SW 1271 (cell line): ENCODE measurements around the gene CTTN.

Experiments
- DNase-seq, 2 experiments: peaks; one replicate each; lab custom pipeline; 2025; lab: John Stamatoyannopoulos, UW

The CTTN gene

GRCh38 chr11:70409437-70409836, 11.1 kb downstream of the CTTN start:
- no peak for DNase-seq

GRCh38 chr11:70409871-70410270, 11.5 kb downstream of the CTTN start:
- DNase-seq, result no peak

GRCh38 chr11:70410276-70411205, 12.2 kb downstream of the CTTN start:
- DNase-seq, result no peak

- no peak for DNase-seq
Observed at GRCh38 chr11:70411713-70412452, 13.6 kb downstream of the CTTN start.

GRCh38 chr11:70413151-70413550, 14.8 kb downstream of the CTTN start:
- no peak for DNase-seq

- no peak for DNase-seq
Observed at GRCh38 chr11:70414341-70415100, 16.2 kb downstream of the CTTN start.

GRCh38 chr11:70415191-70415590, 16.9 kb downstream of the CTTN start:
- no peak for DNase-seq

GRCh38 chr11:70415642-70416395, 17.5 kb downstream of the CTTN start:
- no peak for DNase-seq

- no peak for DNase-seq
Observed at GRCh38 chr11:70416881-70417280, 18.6 kb downstream of the CTTN start.

- no peak for DNase-seq
Observed at GRCh38 chr11:70418130-70418529, 19.8 kb downstream of the CTTN start.

GRCh38 chr11:70419307-70420007, 21.1 kb downstream of the CTTN start:
- DNase-seq, result no peak

- DNase-seq, result no peak
Observed at GRCh38 chr11:70420008-70420464, 21.7 kb downstream of the CTTN start.

- no peak for DNase-seq
Observed at GRCh38 chr11:70420496-70420895, 22.2 kb downstream of the CTTN start.

- no peak for DNase-seq
Observed at GRCh38 chr11:70421123-70421522, 22.8 kb downstream of the CTTN start.

GRCh38 chr11:70422692-70423522, 24.6 kb downstream of the CTTN start:
- no peak for DNase-seq

- DNase-seq, result no peak
Observed at GRCh38 chr11:70423523-70424505, 25.5 kb downstream of the CTTN start.

- DNase-seq, result no peak
Observed at GRCh38 chr11:70424765-70425344, 26.5 kb downstream of the CTTN start.

GRCh38 chr11:70427436-70427835, 29.1 kb downstream of the CTTN start:
- DNase-seq, result no peak
